Activated CD8-positive, alpha-beta memory T cell treated with anti-CD3 and anti-CD28 coated beads, Interleukin-2, amount 50 U/mL, for 24 hours (primary cell): ENCODE measurements around the gene DUS4L.

Experiments
- DNase-seq: peaks from one replicate; pipeline ENCODE4 v3.0.0-alpha.2; 2020; ENCODE audit errors: extremely low read depth

DUS4L gene

GRCh38 chr7:107613948-107614347 is 50.2 kb downstream of the DUS4L start:
- no peak for DNase-seq

GRCh38 chr7:107614425-107614824 is 50.7 kb downstream of the DUS4L start:
- DNase-seq = no peak

- no peak for DNase-seq
Measured at GRCh38 chr7:107615910-107616680, 52.3 kb downstream of the DUS4L start.

- DNase-seq = no peak
Measured at GRCh38 chr7:107622429-107622828, 58.7 kb downstream of the DUS4L start.

GRCh38 chr7:107622894-107623293 is 59.1 kb downstream of the DUS4L start:
- no peak for DNase-seq

- DNase-seq = no peak
Measured at GRCh38 chr7:107627002-107627401, 63.2 kb downstream of the DUS4L start.
